KOPT-K1 (cell line): ENCODE data around the gene SMAD7.

Experiments used
- H3K27ac ChIP-seq: fragments of 200-600 bp; sonication (generic); 2 replicates; pipeline ENCODE4 v1.5.1; 2016; ENCODE audit warnings: antibody characterized with exemption, mild to moderate bottlenecking, low read depth, low read length; ENCODE audit not compliant: poor library complexity, severe bottlenecking
- H3K36me3 ChIP-seq: fragments of 200-600 bp; sonication (generic); 2 replicates; pipeline ENCODE4 v1.5.1; 2017; ENCODE audit warnings: antibody characterized with exemption, mild to moderate bottlenecking, low read length, moderate library complexity; ENCODE audit not compliant: insufficient read depth
- H3K9me3 ChIP-seq: fragments of 200-600 bp; sonication (generic); 2 replicates; pipeline ENCODE4 v1.5.1; 2017; ENCODE audit warnings: antibody characterized with exemption, low read length, mild to moderate bottlenecking; ENCODE audit not compliant: insufficient read depth, poor library complexity, severe bottlenecking

Gene SMAD7

DNA sequence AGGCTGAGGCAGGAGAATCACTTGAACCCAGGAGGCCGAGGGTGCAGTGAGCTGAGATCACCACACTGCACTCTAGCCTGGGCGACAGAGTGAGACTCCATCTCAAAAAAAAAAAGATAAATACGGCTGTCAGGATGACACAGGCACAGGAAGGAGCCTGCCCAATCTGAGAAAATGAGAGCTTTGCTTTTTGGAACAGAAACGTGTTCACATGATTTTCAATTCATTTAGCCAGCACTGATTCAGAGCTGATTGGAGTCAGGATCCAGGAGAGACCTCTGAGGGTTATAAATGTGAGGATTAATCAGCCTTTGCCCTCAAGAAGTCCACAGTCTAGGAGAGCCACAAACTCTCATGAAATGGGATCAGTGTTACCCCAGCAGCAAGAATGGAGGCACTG is 6.9 kb upstream of the SMAD7 start:
- H3K36me3 ChIP-seq = no peaks in the 10 kb centered on the region
- H3K27ac ChIP-seq = no peak overlapping the region
- H3K9me3 ChIP-seq = no peaks in the 10 kb centered on the region

- H3K9me3 ChIP-seq = no peaks in the 10 kb centered on the region
- H3K36me3 ChIP-seq = no peaks in the 10 kb centered on the region
- no peak overlapping the region for H3K27ac ChIP-seq
Measured at GRCh38 chr18:48957136-48957535, 6.4 kb upstream of the SMAD7 start.

DNA sequence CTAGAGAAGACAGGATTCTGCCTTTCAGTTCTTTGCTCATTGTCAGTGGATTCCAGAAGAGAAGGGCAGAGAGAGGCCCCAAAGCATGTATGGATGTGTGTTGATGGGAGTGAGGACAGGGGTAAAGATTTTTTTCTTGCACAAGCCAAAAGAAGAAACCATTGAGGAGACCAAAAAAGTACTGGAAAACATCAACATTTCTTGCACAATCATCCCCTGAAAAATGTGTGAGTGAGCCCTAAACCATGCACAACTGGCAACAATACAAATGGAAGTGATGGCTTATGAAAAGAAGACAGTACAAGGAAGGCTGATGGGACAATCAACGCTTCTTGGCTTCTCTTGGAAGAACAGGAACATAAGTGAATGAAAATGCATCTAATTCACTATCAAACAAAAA is 5.6 kb upstream of the SMAD7 start:
- Histone ChIP-seq H3K36me3 (no peaks in the 10 kb centered on the region), H3K9me3 (no peaks in the 10 kb centered on the region), H3K27ac (no peak overlapping the region)

GRCh38 chr18:48955830-48956261 is 5.1 kb upstream of the SMAD7 start:
- Histone ChIP-seq H3K27ac (no peak overlapping the region), H3K36me3 (no peaks in the 10 kb centered on the region), H3K9me3 (no peaks in the 10 kb centered on the region)

GRCh38 chr18:48954886-48955819 is 4.4 kb upstream of the SMAD7 start:
- no peak overlapping the region for H3K27ac ChIP-seq
- H3K9me3 ChIP-seq = no peaks in the 10 kb centered on the region
- no peaks in the 10 kb centered on the region for H3K36me3 ChIP-seq

GRCh38 chr18:48953104-48953706 is 2.4 kb upstream of the SMAD7 start:
- Histone ChIP-seq H3K27ac (no peak overlapping the region), H3K9me3 (no peaks in the 10 kb centered on the region), H3K36me3 (no peaks in the 10 kb centered on the region)

- no peak overlapping the region for H3K27ac ChIP-seq
- H3K9me3 ChIP-seq = no peaks in the 10 kb centered on the region
- no peaks in the 10 kb centered on the region for H3K36me3 ChIP-seq
Measured at GRCh38 chr18:48952287-48953103, 1.7 kb upstream of the SMAD7 start.

GRCh38 chr18:48951448-48952286 is 902 bp upstream of the SMAD7 start:
- Histone ChIP-seq H3K9me3 (no peaks in the 10 kb centered on the region), H3K27ac (no peak overlapping the region), H3K36me3 (no peaks in the 10 kb centered on the region)

DNA sequence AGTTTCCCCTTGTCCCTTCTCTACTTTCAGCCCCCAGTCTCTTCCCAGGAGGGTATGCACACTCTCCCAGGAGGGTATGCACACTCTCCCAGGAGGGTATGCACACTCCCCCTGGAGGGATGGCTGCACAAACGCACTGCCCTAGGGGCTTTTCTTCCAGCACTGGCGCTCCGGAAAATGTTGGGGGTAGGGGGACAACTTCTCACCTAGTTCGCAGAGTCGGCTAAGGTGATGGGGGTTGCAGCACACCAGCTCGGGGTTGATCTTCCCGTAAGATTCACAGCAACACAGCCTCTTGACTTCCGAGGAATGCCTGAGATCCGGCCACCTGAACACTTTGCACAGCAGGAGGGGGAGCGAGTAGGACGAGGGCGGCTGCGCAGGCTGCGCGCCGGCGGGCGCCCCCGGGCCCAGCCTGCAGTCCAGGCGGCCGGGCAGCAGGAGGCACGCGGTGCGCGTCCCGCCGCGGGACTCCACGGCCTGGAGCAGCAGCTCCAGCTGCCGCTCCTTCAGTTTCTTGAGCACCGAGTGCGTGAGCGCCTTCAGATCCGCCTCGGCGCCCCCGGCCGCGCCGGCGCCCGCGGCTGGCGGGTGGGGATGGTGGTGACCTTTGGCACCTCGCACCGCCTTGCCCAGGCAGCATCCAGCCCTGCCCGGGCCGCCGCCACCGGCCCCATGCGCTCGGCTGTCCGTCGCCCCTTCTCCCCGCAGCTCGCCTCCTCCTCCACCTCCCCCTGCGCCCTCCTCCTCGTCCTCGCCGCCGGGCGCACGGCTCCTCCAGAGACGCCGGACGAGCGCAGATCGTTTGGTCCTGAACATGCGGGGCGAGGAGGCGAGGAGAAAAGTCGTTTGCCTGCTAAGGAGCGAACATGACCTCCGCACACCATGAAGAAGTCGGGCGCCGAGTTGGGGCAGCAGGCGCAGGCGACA is 894 bp downstream of the SMAD7 start:
- Histone ChIP-seq H3K36me3 (no peaks in the 10 kb centered on the region), H3K27ac (no peak overlapping the region), H3K9me3 (no peaks in the 10 kb centered on the region)

DNA sequence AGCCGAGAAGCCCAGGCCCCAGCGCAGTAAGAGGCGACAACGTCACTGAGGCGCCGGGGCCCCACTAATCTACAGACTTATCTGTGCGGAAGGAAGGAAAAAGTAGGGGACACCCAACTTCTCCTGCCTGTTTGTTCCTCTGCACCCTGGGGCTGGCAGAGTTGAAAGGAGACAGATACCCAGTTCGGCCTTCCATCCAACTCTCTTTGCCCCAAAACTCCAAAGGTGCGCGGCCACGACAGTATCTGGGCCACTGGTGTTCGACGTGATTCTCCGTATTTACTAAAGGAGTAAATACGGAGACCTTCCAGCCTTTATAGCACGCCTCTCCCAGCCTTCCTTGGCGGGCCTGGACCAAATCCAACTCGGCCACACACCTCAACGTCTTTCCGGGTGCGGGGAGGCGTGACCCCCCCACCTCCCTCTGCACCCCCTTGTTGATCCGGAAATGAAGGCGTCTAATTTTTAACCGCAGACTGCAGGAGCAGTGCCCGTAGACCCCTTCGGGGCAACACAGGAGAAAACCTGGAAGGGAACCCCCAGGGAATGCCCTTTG is 1.6 kb downstream of the SMAD7 start:
- Histone ChIP-seq H3K27ac (no peak overlapping the region), H3K36me3 (no peaks in the 10 kb centered on the region), H3K9me3 (no peaks in the 10 kb centered on the region)

GRCh38 chr18:48948112-48949049 is 2.4 kb downstream of the SMAD7 start:
- no peaks in the 10 kb centered on the region for H3K36me3 ChIP-seq
- no peaks in the 10 kb centered on the region for H3K9me3 ChIP-seq
- no peak overlapping the region for H3K27ac ChIP-seq

DNA sequence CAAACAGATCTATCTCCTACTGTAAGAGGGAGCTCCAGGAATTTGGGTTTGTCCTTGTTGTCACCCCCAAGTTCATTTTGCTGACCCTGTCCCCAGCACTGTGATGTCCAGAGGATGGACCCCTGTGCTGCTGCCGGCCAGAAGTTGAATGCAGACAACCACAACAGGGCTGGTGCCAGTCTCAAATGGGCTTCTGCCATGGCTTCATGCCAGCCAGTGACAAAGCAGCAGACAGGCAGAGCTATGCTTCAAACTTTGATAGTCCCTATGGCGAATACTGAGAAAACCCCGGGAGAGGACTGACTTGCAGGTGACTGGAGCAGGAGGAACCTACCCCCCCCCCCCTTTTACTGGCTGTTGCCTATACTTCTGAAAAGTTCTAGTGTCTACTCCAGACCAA is 3.2 kb downstream of the SMAD7 start:
- Histone ChIP-seq H3K9me3 (no peaks in the 10 kb centered on the region), H3K36me3 (no peaks in the 10 kb centered on the region), H3K27ac (no peak overlapping the region)

DNA sequence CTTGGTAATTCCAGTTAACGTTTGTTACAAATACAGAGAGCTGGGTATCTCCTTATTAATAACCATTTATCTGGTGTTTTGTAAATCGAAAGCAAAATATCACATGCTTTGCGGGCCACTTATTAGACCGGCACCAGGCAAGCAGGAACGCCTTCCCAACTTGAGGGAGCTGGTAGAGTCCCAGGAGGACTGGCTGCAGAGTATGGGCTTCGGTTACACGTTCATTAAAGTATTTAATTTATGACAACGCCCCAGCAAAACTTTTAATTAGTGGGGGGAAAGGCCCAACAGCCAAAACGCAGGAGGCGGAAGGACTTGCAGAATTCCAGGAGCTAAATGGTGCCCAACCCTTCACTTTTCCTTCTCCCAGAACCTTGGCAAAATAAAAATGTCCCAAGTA is 3.7 kb downstream of the SMAD7 start:
- Histone ChIP-seq H3K36me3 (no peaks in the 10 kb centered on the region), H3K9me3 (no peaks in the 10 kb centered on the region), H3K27ac (no peak overlapping the region)
